ENCODE results near the gene CELF3.
"Not testable (repeated sequence)": the region's sequence is repeated elsewhere in the genome, so short reads cannot be mapped to it uniquely, and the experiment has no call there.

Gene CELF3

GRCh38 chr1:151741516-151741915, 24.9 kb upstream of the CELF3 start:
- DNase-seq (ENCODE audit: low read depth in 2 of 2): no peak
- no peak overlapping the region for H3K4me3 ChIP-seq (replicated peaks in 1 of 2; ENCODE audit: low read depth in 2 of 2, low read length in 2 of 2)
- no peak for TF ChIP-seq CTCF (IDR thresholded peaks at IDR 0.05; ENCODE audit: low read depth, low read length)

GRCh38 chr1:151739590-151740355, 23.2 kb upstream of the CELF3 start:
- TF ChIP-seq CTCF (IDR thresholded peaks at IDR 0.05; ENCODE audit: low read depth, low read length): no peak
- no peak overlapping the region for H3K4me3 ChIP-seq (replicated peaks in 1 of 2; ENCODE audit: low read depth in 2 of 2, low read length in 2 of 2)
- DNase-seq (ENCODE audit: low read depth in 2 of 2): no peak

GRCh38 chr1:151737479-151737878, 20.9 kb upstream of the CELF3 start:
- no peak for TF ChIP-seq CTCF (IDR thresholded peaks at IDR 0.05; ENCODE audit: low read depth, low read length)
- H3K4me3 ChIP-seq (replicated peaks in 1 of 2; ENCODE audit: low read depth in 2 of 2, low read length in 2 of 2): no peak overlapping the region
- DNase-seq (ENCODE audit: low read depth in 2 of 2): no peak

- DNase-seq (ENCODE audit: low read depth in 2 of 2): no peak
- H3K4me3 ChIP-seq (replicated peaks in 1 of 2; ENCODE audit: low read depth in 2 of 2, low read length in 2 of 2): no peak overlapping the region
- TF ChIP-seq CTCF (IDR thresholded peaks at IDR 0.05; ENCODE audit: low read depth, low read length): no peak
These were observed 20.4 kb upstream of the CELF3 start for GRCh38 chr1:151737026-151737425.

GRCh38 chr1:151733995-151734394, 17.4 kb upstream of the CELF3 start:
- not testable (repeated sequence) for DNase-seq (ENCODE audit: low read depth in 2 of 2); H3K4me3 ChIP-seq (replicated peaks in 1 of 2; ENCODE audit: low read depth in 2 of 2, low read length in 2 of 2)

GRCh38 chr1:151733126-151733525, 16.5 kb upstream of the CELF3 start:
- DNase-seq (ENCODE audit: low read depth in 2 of 2): no peak
- H3K4me3 ChIP-seq (replicated peaks in 1 of 2; ENCODE audit: low read depth in 2 of 2, low read length in 2 of 2): no peak overlapping the region
- TF ChIP-seq CTCF (IDR thresholded peaks at IDR 0.05; ENCODE audit: low read depth, low read length): no peak

- TF ChIP-seq CTCF (IDR thresholded peaks at IDR 0.05; ENCODE audit: low read depth, low read length): no peak
- no peak overlapping the region for H3K4me3 ChIP-seq (replicated peaks in 1 of 2; ENCODE audit: low read depth in 2 of 2, low read length in 2 of 2)
- no peak for DNase-seq (ENCODE audit: low read depth in 2 of 2)
These were observed 13.3 kb upstream of the CELF3 start for GRCh38 chr1:151729966-151730291.

All from cardiac fibroblast (primary cell).